H54 (cell line): Measurements from ENCODE around the gene DHDH.
A peak's percentile ranks its signal among the peaks of the same experiment; 100 is the strongest.
"Not testable (repeated sequence)": the region's sequence is repeated elsewhere in the genome, so short reads cannot be mapped to it uniquely, and the experiment has no call there.

Experiments used
- DNase-seq: peaks from one replicate; pipeline ENCODE4 v3.0.0; 2011; ENCODE audit warnings: low spot score, mixed read lengths; ENCODE audit not compliant: insufficient read length
- FAIRE-seq: peaks from 3 replicates; lab custom pipeline; 2011; peaks lifted over from hg19 to GRCh38; lab: Jason Lieb, UNC
- POLR2A ChIP-seq: IDR thresholded peaks from 2 replicates; pipeline ENCODE4 v1.6.1; 2011; ENCODE audit warnings: low read depth, mild to moderate bottlenecking, low read length

Gene DHDH

DNA sequence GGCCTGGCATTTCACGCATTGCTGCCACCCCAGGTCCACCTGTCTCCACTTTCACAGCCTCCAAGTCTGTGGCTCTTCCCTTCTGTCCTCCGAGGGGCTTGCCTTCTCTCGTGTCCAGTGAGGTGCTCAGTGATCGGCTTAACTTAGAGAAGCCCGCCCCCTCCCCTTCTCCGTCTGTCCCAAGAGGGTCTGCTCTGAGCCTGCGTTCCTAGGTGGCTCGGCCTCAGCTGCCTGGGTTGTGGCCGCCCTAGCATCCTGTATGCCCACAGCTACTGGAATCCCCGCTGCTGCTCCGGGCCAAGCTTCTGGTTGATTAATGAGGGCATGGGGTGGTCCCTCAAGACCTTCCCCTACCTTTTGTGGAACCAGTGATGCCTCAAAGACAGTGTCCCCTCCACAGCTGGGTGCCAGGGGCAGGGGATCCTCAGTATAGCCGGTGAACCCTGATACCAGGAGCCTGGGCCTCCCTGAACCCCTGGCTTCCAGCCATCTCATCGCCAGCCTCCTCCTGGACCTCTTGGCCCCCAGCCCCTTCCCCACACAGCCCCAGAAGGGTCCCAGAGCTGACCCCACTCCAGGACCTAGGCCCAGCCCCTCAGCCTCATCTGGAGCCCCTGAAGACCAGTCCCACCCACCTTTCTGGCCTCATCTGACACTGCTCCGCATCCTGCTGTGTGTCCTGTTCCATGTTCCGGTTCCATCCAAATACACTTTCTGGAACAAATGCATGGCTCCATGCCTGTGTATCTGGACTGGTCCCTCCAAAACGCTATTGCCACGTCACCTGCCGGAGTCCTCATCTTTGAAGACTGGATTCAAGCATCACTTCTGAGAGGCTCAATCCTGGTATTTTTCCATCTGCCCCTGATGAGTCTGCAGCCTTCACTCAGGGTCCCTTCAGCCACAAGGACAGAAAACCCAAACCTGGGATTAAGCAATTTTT, 10.7 kb upstream of the DHDH start:
- no peak for TF ChIP-seq POLR2A
- no peak for DNase-seq
- FAIRE-seq, result no peak

DNA sequence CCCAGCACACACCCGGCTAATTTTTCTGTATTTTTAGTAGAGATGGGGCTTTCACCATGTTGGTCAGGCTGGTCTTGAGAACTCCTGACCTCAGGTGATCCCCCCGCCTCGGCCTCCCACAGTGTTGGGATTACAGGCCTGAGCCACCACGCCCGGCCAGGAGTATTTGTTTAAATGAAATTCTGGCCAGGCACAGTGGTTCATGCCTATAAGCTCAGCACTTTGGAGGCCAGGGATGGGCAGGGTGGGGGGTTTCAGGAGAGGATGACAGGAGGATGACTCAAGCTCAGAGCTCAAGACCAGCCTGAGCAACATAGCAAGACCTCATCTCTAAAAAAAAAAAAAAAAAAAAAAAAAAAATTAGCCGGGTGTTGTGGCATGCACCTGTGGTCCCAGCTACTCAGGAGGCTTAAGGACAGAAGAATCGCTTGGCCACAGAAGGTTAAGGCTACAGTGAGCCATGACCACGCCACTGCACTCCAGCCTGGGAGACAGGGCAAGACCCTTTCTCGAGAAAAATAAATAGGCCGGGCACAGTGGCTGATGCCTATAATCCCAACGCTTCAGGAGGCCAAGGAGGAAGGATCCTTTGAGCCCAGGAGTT, 8.2 kb upstream of the DHDH start:
- DNase-seq, result peak; percentile 33
- TF ChIP-seq POLR2A, result no peak
- FAIRE-seq, result no peak

DNA sequence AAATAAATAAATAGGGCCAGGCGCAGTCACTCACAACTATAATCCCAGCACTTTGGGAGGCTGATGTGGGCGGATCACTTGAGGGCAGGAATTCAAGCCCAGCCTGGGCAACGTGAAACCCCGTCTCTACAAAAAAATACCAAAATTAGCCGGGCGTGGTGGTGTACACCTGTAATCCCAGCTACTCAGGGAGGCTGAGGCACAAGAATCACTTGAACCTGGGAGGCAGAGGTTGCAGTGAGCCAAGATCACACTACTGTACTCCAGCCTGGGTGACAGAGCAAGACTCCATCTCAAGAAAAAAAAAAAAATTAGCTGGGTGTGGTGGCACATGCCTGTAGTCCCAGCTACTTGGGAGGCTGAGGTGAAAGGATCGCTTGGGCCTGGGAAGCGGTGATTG, 7.6 kb upstream of the DHDH start:
- not testable (repeated sequence) for DNase-seq, FAIRE-seq

DNA sequence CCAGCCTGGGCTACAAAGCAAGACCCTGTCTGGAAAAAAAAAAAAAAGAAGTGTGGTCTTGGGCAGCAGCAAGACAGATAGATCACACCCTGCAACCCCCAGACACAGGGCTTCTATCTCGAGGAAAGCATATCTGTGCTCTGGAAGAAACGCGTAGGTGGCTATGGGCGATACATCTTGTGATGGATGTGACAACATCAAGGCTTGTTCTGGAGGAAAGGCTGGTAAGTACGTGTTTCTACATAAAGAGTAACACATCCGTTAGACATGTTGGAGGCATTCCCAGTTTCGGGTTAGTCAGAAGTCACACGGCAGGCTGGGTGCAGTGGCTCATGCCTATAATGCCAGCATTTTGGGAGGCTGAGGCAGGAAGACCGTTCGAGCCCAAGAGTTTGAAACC, 6.6 kb upstream of the DHDH start:
- DNase-seq (peak; percentile 46), FAIRE-seq (peak; percentile 96)
- no peak for TF ChIP-seq POLR2A

DNA sequence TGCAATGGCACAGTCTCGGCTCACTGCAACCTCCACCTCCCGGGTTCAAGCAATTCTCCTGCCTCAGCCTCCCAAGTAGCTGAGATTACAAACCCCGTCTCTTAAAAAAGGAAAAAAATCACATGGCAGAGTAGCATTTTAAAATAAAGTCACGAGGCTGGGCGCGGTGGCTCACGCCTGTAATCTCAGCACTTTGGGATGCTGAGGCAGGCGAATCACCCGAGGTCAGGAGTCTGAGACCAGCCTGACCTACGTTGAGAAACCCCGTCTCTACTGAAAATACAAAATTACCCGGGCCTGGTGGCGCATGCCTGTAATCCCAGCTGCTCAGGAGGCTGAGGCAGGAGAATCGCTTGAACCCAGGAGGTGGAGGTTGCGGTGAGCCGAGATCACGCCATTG, 5.8 kb upstream of the DHDH start:
- FAIRE-seq, DNase-seq: not testable (repeated sequence)

DNA sequence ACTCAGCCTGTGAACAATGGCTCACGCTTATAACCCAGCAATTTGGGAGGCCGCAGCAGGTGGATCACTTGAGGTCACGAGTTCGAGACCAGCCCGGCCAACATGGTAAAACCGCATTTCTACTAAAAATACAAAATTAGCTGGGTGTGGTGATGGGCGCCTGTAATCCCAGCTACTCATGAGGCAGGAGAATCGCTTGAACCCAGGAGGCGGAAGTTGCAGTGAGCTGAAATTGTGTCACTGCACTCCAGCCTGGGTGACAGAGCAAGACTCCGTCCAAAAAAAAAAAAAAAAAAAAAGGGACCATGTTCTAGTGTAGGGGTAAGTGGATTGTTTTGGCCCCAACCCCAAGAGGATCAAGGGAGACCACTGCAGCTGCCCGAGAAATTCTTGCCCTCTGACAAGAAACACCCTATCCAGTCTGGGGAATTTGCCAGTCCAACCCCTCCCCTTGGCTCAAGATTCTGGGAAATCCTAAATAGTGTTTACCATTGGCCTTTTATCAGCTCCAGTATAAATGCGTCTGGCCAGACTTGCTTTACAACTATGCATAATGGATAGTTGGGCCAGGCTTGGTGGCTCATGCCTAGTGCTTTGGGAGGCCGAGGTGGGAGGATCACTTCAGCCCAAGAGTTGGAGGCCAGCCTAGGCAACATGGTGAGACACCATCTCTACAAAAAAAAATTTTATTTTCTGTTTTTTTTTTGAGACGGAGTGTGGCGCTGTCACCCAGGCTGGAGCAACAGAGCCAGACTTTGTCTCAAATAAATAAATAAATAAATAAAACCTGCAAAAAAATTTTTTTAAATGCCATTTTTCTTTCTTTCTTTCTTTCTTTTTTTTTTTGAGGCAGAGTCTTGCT, 5.1 kb upstream of the DHDH start:
- no peak for DNase-seq
- TF ChIP-seq POLR2A, result no peak
- FAIRE-seq, result no peak

DNA sequence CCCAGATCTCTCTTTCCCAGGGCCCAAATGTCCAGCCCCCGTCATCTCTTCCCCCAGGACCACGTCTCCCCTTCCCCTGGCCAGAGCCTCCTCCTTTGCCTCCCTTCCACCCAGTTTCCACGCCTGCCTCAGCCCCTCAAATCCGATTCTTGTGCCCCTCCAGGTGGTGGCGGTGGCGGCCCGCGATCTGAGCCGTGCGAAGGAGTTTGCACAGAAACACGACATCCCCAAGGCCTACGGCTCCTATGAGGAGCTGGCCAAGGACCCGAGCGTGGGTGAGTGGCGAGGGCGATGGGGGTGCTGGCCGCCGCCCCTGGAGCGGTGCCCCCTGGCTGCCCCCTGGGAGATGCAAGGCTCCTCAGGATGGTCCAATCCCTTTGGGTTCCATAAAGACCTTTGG, 1.3 kb downstream of the DHDH start:
- TF ChIP-seq POLR2A, result no peak
- FAIRE-seq, result no peak
- DNase-seq, result no peak

DNA sequence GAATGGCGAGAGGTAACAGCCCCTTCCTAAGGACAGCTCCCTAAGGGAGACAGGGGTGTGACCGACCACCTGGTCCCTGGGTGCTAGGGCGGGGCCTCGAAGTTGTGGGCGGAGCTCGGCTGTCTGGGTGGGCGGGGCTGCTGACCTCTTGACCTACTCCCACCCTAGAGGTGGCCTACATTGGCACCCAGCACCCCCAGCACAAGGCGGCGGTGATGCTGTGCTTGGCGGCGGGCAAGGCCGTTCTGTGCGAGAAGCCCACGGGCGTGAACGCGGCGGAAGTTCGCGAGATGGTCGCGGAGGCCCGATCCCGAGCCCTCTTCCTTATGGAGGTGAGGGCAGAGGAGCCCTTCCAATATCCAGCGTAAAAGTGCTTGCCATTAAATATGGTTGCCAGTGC, 2.4 kb downstream of the DHDH start:
- TF ChIP-seq POLR2A, result no peak
- no peak for FAIRE-seq

DNA sequence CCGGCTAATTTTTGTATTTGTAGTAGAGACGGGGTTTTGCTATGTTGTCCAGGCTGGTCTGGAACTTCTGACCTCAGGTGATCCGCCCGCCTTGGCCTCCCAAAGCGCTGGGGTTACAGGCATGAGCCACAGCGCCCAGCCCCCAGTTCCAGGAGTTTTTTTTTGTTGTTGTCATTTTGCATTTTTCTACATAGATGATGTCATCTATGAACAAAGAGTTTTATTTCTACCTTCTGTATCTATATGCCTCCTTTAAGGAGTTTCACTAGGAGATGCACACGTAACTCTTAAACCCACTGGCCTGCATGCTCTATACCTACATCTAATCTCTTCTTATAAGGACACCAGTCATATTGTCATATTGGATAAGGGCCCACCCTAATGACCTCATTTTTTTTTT, 4.8 kb downstream of the DHDH start:
- no peak for TF ChIP-seq POLR2A
- DNase-seq (no peak), FAIRE-seq (no peak)

More for the DNA sequence above, 2.4 kb downstream of the DHDH start:
- DNase-seq, result no peak

DNA sequence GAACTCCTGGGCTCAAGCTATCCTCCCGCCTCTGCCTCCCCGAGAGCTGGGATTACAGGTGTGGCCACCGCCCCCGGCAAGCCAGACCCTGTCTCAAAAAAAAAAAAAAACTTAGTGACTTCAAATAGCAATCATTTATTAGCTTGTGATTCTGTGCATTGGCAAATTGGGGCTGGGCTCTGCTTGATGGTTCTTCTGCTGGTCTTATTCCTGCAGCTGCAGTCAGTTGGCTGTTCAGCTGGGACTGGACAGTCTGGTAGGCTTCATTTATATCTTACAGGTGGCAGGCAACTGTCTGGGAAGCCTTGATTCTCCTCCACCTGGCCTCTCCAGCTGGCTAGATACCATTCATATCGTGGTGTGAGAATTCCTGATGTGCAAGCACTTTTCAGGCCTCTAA, 7.4 kb downstream of the DHDH start:
- FAIRE-seq (no peak), DNase-seq (no peak)
- no peak for TF ChIP-seq POLR2A

DNA sequence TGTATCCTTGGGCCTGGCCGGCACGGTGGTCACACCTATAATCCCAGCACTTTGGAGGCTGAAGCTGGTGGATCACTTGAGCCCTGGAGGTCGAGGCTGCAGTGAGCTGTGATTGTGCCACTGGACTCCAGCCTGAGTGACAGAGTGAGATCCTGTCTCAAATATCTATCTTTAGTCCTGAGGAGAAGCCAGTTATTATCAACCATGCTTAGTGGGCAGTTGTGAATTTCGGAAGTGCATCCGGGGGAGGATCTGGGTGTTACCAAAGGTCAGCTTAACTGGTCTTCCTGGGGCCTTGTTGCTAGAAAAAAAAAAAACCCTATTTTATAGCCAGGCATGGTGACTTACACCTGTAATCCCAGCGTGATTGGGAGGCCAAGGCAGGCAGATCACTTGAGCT, 9.6 kb downstream of the DHDH start:
- FAIRE-seq, result no peak
- DNase-seq, result no peak
- no peak for TF ChIP-seq POLR2A

DNA sequence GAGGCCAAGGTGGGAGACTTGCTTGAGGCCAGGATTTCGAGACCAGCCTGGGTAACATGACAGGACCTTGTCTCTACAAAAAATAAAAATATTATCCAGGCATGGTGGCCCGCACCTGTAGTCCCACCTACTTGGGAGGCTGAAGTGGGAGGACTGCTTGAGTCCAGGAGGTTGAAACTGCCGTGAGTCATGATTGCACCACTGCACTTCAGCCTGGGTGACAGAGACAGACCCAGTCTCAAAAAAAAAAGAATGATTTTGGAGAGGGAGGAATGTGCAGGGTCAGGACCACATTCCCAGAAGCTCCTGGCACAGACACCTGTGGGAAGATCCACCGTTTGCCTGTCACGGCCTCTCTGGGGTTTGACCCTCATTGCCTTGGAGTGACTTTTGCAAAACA, 11.9 kb downstream of the DHDH start:
- no peak for FAIRE-seq
- no peak for DNase-seq
- TF ChIP-seq POLR2A, result no peak

DNA sequence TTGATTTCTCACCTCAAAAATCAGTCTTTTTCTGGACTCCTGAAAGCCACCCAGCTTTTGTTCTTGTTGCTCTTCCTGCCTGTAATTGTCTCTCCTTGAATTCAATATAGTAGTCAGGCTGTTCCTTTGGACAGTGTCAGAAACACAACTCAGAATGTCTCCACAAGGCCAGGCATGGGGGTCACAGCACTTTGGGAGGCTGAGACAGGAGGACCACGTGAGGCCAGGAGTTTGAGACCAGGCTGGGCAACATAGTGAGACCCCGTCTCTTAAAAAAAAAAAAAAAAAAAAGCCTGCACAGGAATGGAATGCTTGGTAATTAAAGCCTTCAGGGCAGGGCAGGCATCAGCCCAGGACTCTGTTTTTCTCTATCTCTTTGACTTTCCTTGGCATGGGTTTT, 12.3 kb downstream of the DHDH start:
- no peak for FAIRE-seq
- no peak for DNase-seq
- TF ChIP-seq POLR2A, result no peak

DNA sequence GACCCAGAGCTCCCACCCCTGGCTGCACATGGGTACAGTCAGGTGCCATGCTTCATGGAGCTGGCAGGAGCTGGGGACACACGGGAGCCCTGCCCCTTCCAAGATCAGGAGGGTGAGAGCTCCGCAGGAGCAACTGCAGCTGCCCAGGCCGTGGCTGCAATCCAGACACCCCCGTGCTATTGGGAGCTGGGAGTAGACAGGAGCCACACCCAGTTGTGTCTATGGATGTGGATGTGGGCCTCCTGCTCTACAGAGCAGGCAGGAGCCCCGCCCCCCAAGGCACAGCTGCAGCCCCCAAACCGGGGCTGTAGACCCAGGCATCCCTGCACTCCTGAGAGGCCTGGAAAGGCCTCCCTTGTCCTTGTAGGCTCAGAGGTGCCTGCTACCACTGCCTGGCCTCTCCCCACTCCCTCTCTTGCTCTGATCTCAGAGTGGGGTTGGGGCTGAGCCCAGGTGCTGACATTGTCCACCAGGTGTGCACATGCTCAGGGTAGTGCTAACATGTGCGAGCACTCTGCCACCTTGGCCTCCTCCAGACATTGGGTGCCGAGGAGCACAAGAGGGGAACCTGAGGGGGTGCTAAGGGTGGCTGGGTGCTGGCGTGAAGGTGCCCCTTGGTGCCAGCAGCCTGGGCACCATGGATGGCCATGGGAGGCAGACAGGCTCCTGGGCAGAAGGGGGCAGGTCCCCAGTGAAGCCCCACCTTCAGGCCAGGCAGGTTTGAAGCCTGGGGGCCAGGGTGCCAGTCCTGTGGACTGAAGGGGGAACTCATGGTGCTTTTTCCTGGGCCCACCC, 13.2 kb downstream of the DHDH start:
- no peak for TF ChIP-seq POLR2A
- FAIRE-seq, result no peak
- no peak for DNase-seq
